HG03571 (cell line): Measurements from ENCODE around the gene INCENP.
"Not testable (repeated sequence)": the region's sequence is repeated elsewhere in the genome, so short reads cannot be mapped to it uniquely, and the experiment has no call there.

ENCODE experiments used
- ATAC-seq: cut with Tn5 transposase; IDR thresholded peaks from one replicate; pipeline ENCODE4 v1.9.1; 2021; ENCODE audit not compliant: unreplicated experiment

INCENP gene

GRCh38 chr11:62123669-62124185, at the start of gene INCENP:
Gene INCENP (plus strand): TSS chr11:62124011. CDS start chr11:62128162, 4,151 bp downstream.
- ATAC-seq = peak; percentile 87

GRCh38 chr11:62075438-62075837, 48.4 kb upstream of the INCENP start:
- ATAC-seq = no peak

GRCh38 chr11:62077132-62077531, 46.7 kb upstream of the INCENP start:
- no peak for ATAC-seq

GRCh38 chr11:62081378-62082291, 42.2 kb upstream of the INCENP start:
- ATAC-seq = no peak

- ATAC-seq = no peak
Observed at GRCh38 chr11:62082292-62082657, 41.5 kb upstream of the INCENP start.

- ATAC-seq = not testable (repeated sequence)
Observed at GRCh38 chr11:62084801-62085200, 39.0 kb upstream of the INCENP start.

- no peak for ATAC-seq
Observed at GRCh38 chr11:62087694-62088093, 36.1 kb upstream of the INCENP start.

- ATAC-seq = no peak
Observed at GRCh38 chr11:62088331-62088933, 35.4 kb upstream of the INCENP start.

GRCh38 chr11:62103141-62103540, 20.7 kb upstream of the INCENP start:
- ATAC-seq = no peak

GRCh38 chr11:62103986-62104385, 19.8 kb upstream of the INCENP start:
- no peak for ATAC-seq

- ATAC-seq = no peak
Observed at GRCh38 chr11:62104816-62105653, 18.8 kb upstream of the INCENP start.

- ATAC-seq = no peak
Observed at GRCh38 chr11:62105667-62106191, 18.1 kb upstream of the INCENP start.

- no peak for ATAC-seq
Observed at GRCh38 chr11:62108017-62108750, 15.6 kb upstream of the INCENP start.

- no peak for ATAC-seq
Observed at GRCh38 chr11:62108971-62109404, 14.8 kb upstream of the INCENP start.

- no peak for ATAC-seq
Observed at GRCh38 chr11:62115085-62115694, 8.6 kb upstream of the INCENP start.

- ATAC-seq = no peak
Observed at GRCh38 chr11:62116451-62116850, 7.4 kb upstream of the INCENP start.

- no peak for ATAC-seq
Observed at GRCh38 chr11:62119569-62119968, 4.2 kb upstream of the INCENP start.

GRCh38 chr11:62120001-62120400, 3.8 kb upstream of the INCENP start:
- no peak for ATAC-seq

- ATAC-seq = no peak
Observed at GRCh38 chr11:62120431-62120830, 3.4 kb upstream of the INCENP start.

- ATAC-seq = no peak
Observed at GRCh38 chr11:62122076-62122475, 1.7 kb upstream of the INCENP start.
